Liver (tissue), 9 donors: ENCODE results near the gene RNF112. TPM values are rescaled to one million over a fixed set of nuclear protein-coding genes. Genes with fewer than 3 reads are reported as not detected.

Source experiments
- DNase-seq: peaks from one replicate; pipeline ENCODE4 v3.0.0-alpha.2; 2017; ENCODE audit warnings: low spot score
- H3K27ac ChIP-seq, 2 donors: one replicate each; pipeline ENCODE4 v1.7.0; 2013; ENCODE audit warnings: inconsistent platforms in 2 of 2, low read length in 2 of 2, control low read depth in 1 of 2, low read depth in 1 of 2, mild to moderate bottlenecking in 1 of 2
- H3K27me3 ChIP-seq, 4 donors: one replicate each; pipeline versions ENCODE4 v1.6.1 to v1.7.0; 2013; ENCODE audit warnings: low read length in 3 of 4, inconsistent platforms in 1 of 4, mild to moderate bottlenecking in 1 of 4, moderate library complexity in 1 of 4; ENCODE audit not compliant: control insufficient read depth in 4 of 4, insufficient read depth in 4 of 4
- H3K36me3 ChIP-seq, 4 donors: one replicate each; pipeline versions ENCODE4 v1.6.1 to v1.7.0; 2013; ENCODE audit warnings: low read length in 3 of 4, mild to moderate bottlenecking in 3 of 4, low read depth in 1 of 4, moderate library complexity in 1 of 4; ENCODE audit not compliant: control insufficient read depth in 4 of 4, insufficient read depth in 3 of 4
- H3K4me1 ChIP-seq, 4 donors: one replicate each; pipeline versions ENCODE4 v1.6.1 to v1.7.0; 2013; ENCODE audit warnings: low read length in 3 of 4, mild to moderate bottlenecking in 3 of 4, moderate library complexity in 1 of 4; ENCODE audit not compliant: control insufficient read depth in 4 of 4, insufficient read depth in 4 of 4
- H3K4me3 ChIP-seq, 3 donors: one replicate each; pipeline versions ENCODE4 v1.6.1 to v1.7.0; 2013; ENCODE audit warnings: low read length in 3 of 3, control low read depth in 1 of 3, low read depth in 1 of 3, mild to moderate bottlenecking in 1 of 3
- H3K9ac ChIP-seq, 2 donors: one replicate each; pipeline ENCODE4 v1.7.0; 2013; ENCODE audit warnings: low read length in 2 of 2, mild to moderate bottlenecking in 2 of 2, moderate library complexity in 2 of 2, control low read depth in 1 of 2, low read depth in 1 of 2
- H3K9me3 ChIP-seq, 4 donors: one replicate each; pipeline versions ENCODE4 v1.6.1 to v1.7.0; 2013; ENCODE audit warnings: low read length in 3 of 4; ENCODE audit not compliant: control insufficient read depth in 4 of 4
- HNF4A ChIP-seq, 2 donors: conservative IDR thresholded peaks; 2 replicates each; pipeline ENCODE4 v1.6.1; 2016; ENCODE audit warnings: antibody characterized with exemption in 2 of 2, mild to moderate bottlenecking in 2 of 2
- HNF4G ChIP-seq: IDR thresholded peaks from 2 replicates; pipeline ENCODE4 v1.6.1; 2016; ENCODE audit warnings: antibody characterized with exemption
- NR2F2 ChIP-seq: IDR thresholded peaks from 2 replicates; pipeline ENCODE4 v1.6.1; 2016; ENCODE audit warnings: antibody characterized with exemption
- REST ChIP-seq: IDR thresholded peaks from 2 replicates; pipeline ENCODE4 v1.6.1; 2016; ENCODE audit warnings: antibody characterized with exemption, mild to moderate bottlenecking
- ZBTB33 ChIP-seq: IDR thresholded peaks from 2 replicates; pipeline ENCODE4 v1.6.1; 2016; ENCODE audit warnings: antibody characterized with exemption
- WGBS: extraction: QIAGEN DNeasy Blood & Tissue Kit; methylation state at CpG from one replicate; pipeline ENCODE4 v1.1.7; 2013; 5-methylcytosine and 5-hydroxymethylcytosine counted together
- polyA plus RNA-seq, 2 donors: library from polyadenylated mRNA; stranded (reverse) in 1 of 2; unstranded in 1 of 2; fragments of 200-250 nt in 1 of 2; fragments of >200 nt in 1 of 2; fragmentation: Nextera tagmentation in 1 of 2; extraction: Ambion mirVana in 1 of 2; gene quantifications; one replicate each; pipeline versions ENCODE4 v1.2.1 to v1.2.3, GENCODE V29; 2013 to 2015
- total RNA-seq, 2 donors: library from RNA; depleted of rRNA; stranded (reverse); fragments of >200 nt; gene quantifications; one replicate each; pipeline ENCODE4 v1.2.3, GENCODE V29; 2014
- donor health status: healthy.
- donor health status: healthy.
- donor health status: healthy.
- donor health status: healthy.
- donor health status: healthy.

Gene RNF112
- total and polyA plus RNA-seq, 4 donors: 0.04 to 0.42 (median 0.20) TPM

GRCh38 chr17:19366637-19366972 lies 44.4 kb upstream of the RNF112 start:
- H3K27me3 ChIP-seq: no peaks in the 10 kb centered on the region
- no peak overlapping the region for H3K27ac ChIP-seq
- H3K9me3 ChIP-seq: no peaks in the 10 kb centered on the region
- WGBS: 94% methylated on average over 5 of the region's 5 CpGs
- DNase-seq: no peak
- peaks cover 4 to 31% (median 15%) of the 10 kb centered on the region in 4 donors for H3K4me1 ChIP-seq
- no peak overlapping the region for H3K9ac ChIP-seq
- H3K4me3 ChIP-seq: no peak overlapping the region
- no peak for TF ChIP-seq REST
- no peaks in the 10 kb centered on the region for H3K36me3 ChIP-seq

- H3K4me3 ChIP-seq: no peak overlapping the region
- H3K36me3 ChIP-seq: no peaks in the 10 kb centered on the region
- no peak for DNase-seq
- no peaks in the 10 kb centered on the region for H3K9me3 ChIP-seq
- WGBS: 93% methylated on average over 4 of the region's 4 CpGs
- no peak for TF ChIP-seq NR2F2
- TF ChIP-seq REST: no peak
- H3K27ac ChIP-seq: no peak overlapping the region
- H3K9ac ChIP-seq: no peak overlapping the region
- no peaks in the 10 kb centered on the region for H3K27me3 ChIP-seq
- H3K4me1 ChIP-seq: peaks cover 2 to 19% (median 8%) of the 10 kb centered on the region in 4 donors
Observed at GRCh38 chr17:19368229-19368628, 42.8 kb upstream of the RNF112 start.

DNA sequence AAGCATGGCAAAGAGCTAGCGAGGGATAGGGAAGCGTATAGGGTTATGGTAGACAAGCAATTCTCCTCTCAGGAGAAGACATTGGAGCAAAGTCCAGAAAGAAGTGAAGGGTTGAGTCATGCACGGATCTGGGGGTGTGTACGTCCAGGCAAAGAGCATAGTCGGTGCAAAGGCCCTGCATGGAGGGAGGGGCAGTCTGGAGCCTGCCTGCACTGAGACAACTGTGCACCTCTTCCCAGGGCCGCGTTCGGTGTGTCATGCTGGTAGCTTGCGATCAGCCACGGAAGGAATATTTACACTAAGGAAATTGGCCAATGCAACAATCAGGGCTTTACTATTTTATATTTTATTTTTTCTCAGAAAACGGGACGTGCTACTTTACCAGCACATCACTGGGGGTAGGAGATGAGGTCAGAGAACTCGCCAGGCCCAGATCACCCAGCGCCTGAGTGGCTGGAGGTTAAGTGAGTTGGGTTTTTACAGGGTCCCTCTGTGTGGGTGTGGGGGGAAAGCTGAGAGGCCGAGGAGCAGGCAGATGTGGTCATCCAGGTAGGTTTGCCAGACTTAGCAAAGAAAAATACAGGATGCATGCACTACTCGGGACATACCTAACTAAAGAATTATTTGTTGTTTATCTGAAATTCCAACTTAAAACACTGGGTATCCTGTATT lies 41.8 kb upstream of the RNF112 start:
- no peak for DNase-seq
- TF ChIP-seq HNF4G: no peak
- TF ChIP-seq HNF4A (conservative IDR thresholded peaks at IDR 0.05): no peak
- no peak for TF ChIP-seq ZBTB33

More for the DNA sequence above, 41.8 kb upstream of the RNF112 start:
- no peaks in the 10 kb centered on the region for H3K9me3 ChIP-seq
- H3K9ac ChIP-seq: no peak overlapping the region
- no peak overlapping the region for H3K4me3 ChIP-seq
- 87% methylated on average over 16 of the region's 16 CpGs for WGBS
- no peak overlapping the region for H3K27ac ChIP-seq
- peaks cover 2 to 16% (median 6%) of the 10 kb centered on the region in 4 donors for H3K4me1 ChIP-seq
- H3K27me3 ChIP-seq: no peaks in the 10 kb centered on the region
- H3K36me3 ChIP-seq: no peaks in the 10 kb centered on the region
